Measurements from ENCODE around the gene HCLS1.
"Not testable (repeated sequence)": the region's sequence is repeated elsewhere in the genome, so short reads cannot be mapped to it uniquely, and the experiment has no call there.

The HCLS1 gene

GRCh38 chr3:121627622-121628021 lies 33.1 kb downstream of the HCLS1 start:
- no peaks in the 10 kb centered on the region for H3K36me3 ChIP-seq (ENCODE audit: insufficient read depth, low read length)
- no peak overlapping the region for H3K27ac ChIP-seq (ENCODE audit: low read depth, low read length)
- H3K79me2 ChIP-seq (ENCODE audit: control insufficient read depth, insufficient read depth, low read length, unreplicated experiment): no peaks in the 10 kb centered on the region
- H3K27me3 ChIP-seq (ENCODE audit: insufficient read depth, low read length): peaks cover under 1% of the 10 kb centered on the region; the same call in 1 of the 2 replicates
- H2AFZ ChIP-seq (ENCODE audit: low read length, unreplicated experiment): no peak overlapping the region
- H3K4me3 ChIP-seq (ENCODE audit: low read depth, low read length): no peak overlapping the region
- H3K4me1 ChIP-seq (ENCODE audit: control insufficient read depth, insufficient read depth, low read length, unreplicated experiment): no peaks in the 10 kb centered on the region

DNA sequence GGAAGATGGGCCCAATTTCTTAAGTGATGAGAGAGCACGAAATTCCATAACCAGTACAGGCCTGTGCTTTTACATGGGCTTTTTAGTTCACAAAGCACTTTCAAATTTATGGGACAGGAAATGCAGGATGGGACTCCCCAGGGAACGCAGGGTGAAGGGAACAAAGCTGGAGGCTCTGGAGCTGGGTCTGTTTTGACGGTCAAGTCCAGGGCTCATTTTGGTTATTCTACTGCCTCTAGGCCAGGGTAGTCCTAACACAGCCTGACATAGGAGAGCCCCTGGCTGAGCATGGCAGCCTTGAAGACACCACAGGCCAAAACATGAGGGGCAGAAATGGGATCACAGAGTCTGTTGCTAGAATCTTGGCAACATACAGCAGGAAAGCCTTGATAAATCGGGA lies 33.5 kb downstream of the HCLS1 start:
- Histone ChIP-seq H2AFZ (ENCODE audit: low read length, unreplicated experiment) (no peak overlapping the region), H3K79me2 (ENCODE audit: control insufficient read depth, insufficient read depth, low read length, unreplicated experiment) (no peaks in the 10 kb centered on the region), H3K36me3 (ENCODE audit: insufficient read depth, low read length) (no peaks in the 10 kb centered on the region), H3K4me1 (ENCODE audit: control insufficient read depth, insufficient read depth, low read length, unreplicated experiment) (no peaks in the 10 kb centered on the region), H3K27me3 (ENCODE audit: insufficient read depth, low read length) (peaks cover 5% of the 10 kb centered on the region; the same call in 1 of the 2 replicates), H3K4me3 (ENCODE audit: low read depth, low read length) (no peak overlapping the region), H3K27ac (ENCODE audit: low read depth, low read length) (no peak overlapping the region)

GRCh38 chr3:121626495-121626894 lies 34.2 kb downstream of the HCLS1 start:
- H3K27ac ChIP-seq (ENCODE audit: low read depth, low read length): no peak overlapping the region
- H3K36me3 ChIP-seq (ENCODE audit: insufficient read depth, low read length): no peaks in the 10 kb centered on the region
- H3K79me2 ChIP-seq (ENCODE audit: control insufficient read depth, insufficient read depth, low read length, unreplicated experiment): no peaks in the 10 kb centered on the region
- no peak overlapping the region for H2AFZ ChIP-seq (ENCODE audit: low read length, unreplicated experiment)
- H3K27me3 ChIP-seq (ENCODE audit: insufficient read depth, low read length): peaks cover 11% of the 10 kb centered on the region
- H3K4me1 ChIP-seq (ENCODE audit: control insufficient read depth, insufficient read depth, low read length, unreplicated experiment): no peaks in the 10 kb centered on the region
- H3K4me3 ChIP-seq (ENCODE audit: low read depth, low read length): no peak overlapping the region

GRCh38 chr3:121624147-121624899 lies 36.4 kb downstream of the HCLS1 start:
- Histone ChIP-seq H3K79me2 (ENCODE audit: control insufficient read depth, insufficient read depth, low read length, unreplicated experiment) (no peaks in the 10 kb centered on the region), H3K4me3 (ENCODE audit: low read depth, low read length) (no peak overlapping the region), H2AFZ (ENCODE audit: low read length, unreplicated experiment) (no peak overlapping the region), H3K27me3 (ENCODE audit: insufficient read depth, low read length) (peaks cover 19% of the 10 kb centered on the region), H3K4me1 (ENCODE audit: control insufficient read depth, insufficient read depth, low read length, unreplicated experiment) (no peaks in the 10 kb centered on the region), H3K27ac (ENCODE audit: low read depth, low read length) (no peak overlapping the region), H3K36me3 (ENCODE audit: insufficient read depth, low read length) (no peaks in the 10 kb centered on the region)

- Histone ChIP-seq H2AFZ (ENCODE audit: low read length, unreplicated experiment) (no peak overlapping the region), H3K4me1 (ENCODE audit: control insufficient read depth, insufficient read depth, low read length, unreplicated experiment) (no peaks in the 10 kb centered on the region), H3K4me3 (ENCODE audit: low read depth, low read length) (no peak overlapping the region), H3K36me3 (ENCODE audit: insufficient read depth, low read length) (no peaks in the 10 kb centered on the region), H3K27me3 (ENCODE audit: insufficient read depth, low read length) (peaks cover 22% of the 10 kb centered on the region), H3K79me2 (ENCODE audit: control insufficient read depth, insufficient read depth, low read length, unreplicated experiment) (no peaks in the 10 kb centered on the region), H3K27ac (ENCODE audit: low read depth, low read length) (no peak overlapping the region)
These were observed 39.2 kb downstream of the HCLS1 start for GRCh38 chr3:121621491-121621890.

- H3K4me3 ChIP-seq (ENCODE audit: low read depth, low read length): no peak overlapping the region
- H3K36me3 ChIP-seq (ENCODE audit: insufficient read depth, low read length): no peaks in the 10 kb centered on the region
- no peak overlapping the region for H2AFZ ChIP-seq (ENCODE audit: low read length, unreplicated experiment)
- no peaks in the 10 kb centered on the region for H3K79me2 ChIP-seq (ENCODE audit: control insufficient read depth, insufficient read depth, low read length, unreplicated experiment)
- H3K4me1 ChIP-seq (ENCODE audit: control insufficient read depth, insufficient read depth, low read length, unreplicated experiment): no peaks in the 10 kb centered on the region
- no peak overlapping the region for H3K27ac ChIP-seq (ENCODE audit: low read depth, low read length)
- H3K27me3 ChIP-seq (ENCODE audit: insufficient read depth, low read length): peaks cover 22% of the 10 kb centered on the region
These were observed 41.0 kb downstream of the HCLS1 start for GRCh38 chr3:121619691-121620090.

DNA sequence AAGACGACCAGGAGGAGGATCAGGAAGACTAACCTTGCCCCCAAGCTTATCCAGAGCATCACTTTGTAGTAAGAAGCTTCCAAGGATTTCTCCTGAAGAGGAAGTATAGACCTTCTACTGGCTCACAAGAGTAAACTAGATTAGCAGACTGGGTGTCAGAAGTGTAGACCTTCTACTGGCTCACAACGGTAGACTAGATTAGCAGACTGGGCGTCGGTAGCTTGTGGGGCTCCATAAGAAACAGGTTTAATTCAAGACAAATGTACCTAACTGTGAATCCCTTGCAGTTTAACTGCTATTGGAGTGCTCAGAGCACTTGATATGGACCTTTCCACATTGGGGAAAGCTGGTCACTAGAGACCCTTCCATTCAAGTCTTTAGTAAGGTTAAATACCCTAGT lies 54.6 kb downstream of the HCLS1 start:
- H3K36me3 ChIP-seq (ENCODE audit: insufficient read depth, low read length): no peaks in the 10 kb centered on the region
- no peaks in the 10 kb centered on the region for H3K4me1 ChIP-seq (ENCODE audit: control insufficient read depth, insufficient read depth, low read length, unreplicated experiment)
- no peak overlapping the region for H3K27ac ChIP-seq (ENCODE audit: low read depth, low read length)

DNA sequence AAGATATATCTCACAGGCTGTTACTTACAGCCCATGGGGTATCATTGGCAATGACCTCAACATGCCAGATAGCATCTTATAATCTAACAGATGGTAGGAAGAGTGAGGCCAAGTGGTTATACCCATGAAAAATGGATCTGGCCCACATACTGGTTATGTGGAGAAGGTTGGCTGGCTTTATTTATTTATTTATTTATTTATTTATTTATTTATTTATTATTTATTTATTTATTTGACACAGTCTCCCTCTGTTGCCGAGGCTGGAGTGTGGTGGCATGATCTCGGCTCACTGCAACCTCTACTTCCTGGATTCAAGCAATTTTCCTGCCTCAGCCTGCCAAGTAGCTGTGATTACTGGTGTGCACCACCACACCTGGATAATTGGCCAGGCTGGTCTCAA lies 55.9 kb downstream of the HCLS1 start:
- Histone ChIP-seq H3K27ac (ENCODE audit: low read depth, low read length) (no peak overlapping the region), H3K4me3 (ENCODE audit: low read depth, low read length) (no peak overlapping the region), H3K4me1 (ENCODE audit: control insufficient read depth, insufficient read depth, low read length, unreplicated experiment) (no peaks in the 10 kb centered on the region), H2AFZ (ENCODE audit: low read length, unreplicated experiment) (no peak overlapping the region), H3K27me3 (ENCODE audit: insufficient read depth, low read length) (0 out of 2 replicates have a peak, but pooled peaks cover 5% of the 10 kb centered on the region), H3K36me3 (ENCODE audit: insufficient read depth, low read length) (no peaks in the 10 kb centered on the region), H3K79me2 (ENCODE audit: control insufficient read depth, insufficient read depth, low read length, unreplicated experiment) (no peaks in the 10 kb centered on the region)

More for the DNA sequence above, 54.6 kb downstream of the HCLS1 start:
- no peak overlapping the region for H2AFZ ChIP-seq (ENCODE audit: low read length, unreplicated experiment)
- 0 out of 2 replicates have a peak, but pooled peaks cover 5% of the 10 kb centered on the region for H3K27me3 ChIP-seq (ENCODE audit: insufficient read depth, low read length)
- no peaks in the 10 kb centered on the region for H3K79me2 ChIP-seq (ENCODE audit: control insufficient read depth, insufficient read depth, low read length, unreplicated experiment)
- no peak overlapping the region for H3K4me3 ChIP-seq (ENCODE audit: low read depth, low read length)

DNA sequence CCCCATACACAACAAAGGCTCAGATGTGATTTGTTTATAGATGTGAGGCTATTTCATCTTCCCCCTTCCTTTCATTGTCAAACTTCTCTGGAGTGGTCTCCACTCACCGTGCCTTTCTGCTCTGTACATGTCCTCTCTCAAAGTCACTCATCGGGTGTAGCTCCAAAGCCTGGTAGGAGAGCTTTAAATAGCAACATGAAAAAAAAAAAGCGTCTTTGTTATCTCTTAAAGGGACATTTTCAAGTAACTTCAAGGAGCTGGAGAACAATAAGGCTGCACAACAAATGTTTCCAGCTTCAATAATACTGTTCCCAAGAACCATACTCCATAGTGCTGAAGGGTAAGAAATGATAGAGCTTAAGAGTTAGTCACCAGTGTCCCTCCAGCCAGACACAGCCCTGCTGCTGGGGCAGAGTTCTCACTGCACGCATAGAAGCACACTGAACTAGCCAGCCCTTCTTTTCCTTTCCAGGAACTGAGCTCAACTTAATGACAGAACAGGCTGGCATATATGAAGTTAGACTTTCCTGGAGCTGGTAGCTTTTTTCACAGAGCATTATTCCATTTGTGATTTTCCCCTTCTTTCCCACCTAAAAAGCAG lies 59.4 kb downstream of the HCLS1 start:
- H3K4me3 ChIP-seq (ENCODE audit: low read depth, low read length): no peak overlapping the region
- H3K27me3 ChIP-seq (ENCODE audit: insufficient read depth, low read length): no peaks in the 10 kb centered on the region
- no peaks in the 10 kb centered on the region for H3K4me1 ChIP-seq (ENCODE audit: control insufficient read depth, insufficient read depth, low read length, unreplicated experiment)
- no peak overlapping the region for H2AFZ ChIP-seq (ENCODE audit: low read length, unreplicated experiment)
- H3K79me2 ChIP-seq (ENCODE audit: control insufficient read depth, insufficient read depth, low read length, unreplicated experiment): no peaks in the 10 kb centered on the region
- no peak overlapping the region for H3K27ac ChIP-seq (ENCODE audit: low read depth, low read length)
- no peaks in the 10 kb centered on the region for H3K36me3 ChIP-seq (ENCODE audit: insufficient read depth, low read length)

GRCh38 chr3:121599900-121600299 lies 60.8 kb downstream of the HCLS1 start:
- not testable (repeated sequence) for H3K36me3 ChIP-seq (ENCODE audit: insufficient read depth, low read length); H3K79me2 ChIP-seq (ENCODE audit: control insufficient read depth, insufficient read depth, low read length, unreplicated experiment); H3K4me3 ChIP-seq (ENCODE audit: low read depth, low read length); H3K4me1 ChIP-seq (ENCODE audit: control insufficient read depth, insufficient read depth, low read length, unreplicated experiment); H3K27ac ChIP-seq (ENCODE audit: low read depth, low read length); H2AFZ ChIP-seq (ENCODE audit: low read length, unreplicated experiment); H3K27me3 ChIP-seq (ENCODE audit: insufficient read depth, low read length)

- Histone ChIP-seq H3K27me3 (ENCODE audit: insufficient read depth, low read length) (0 out of 2 replicates have a peak, but pooled peaks cover under 1% of the 10 kb centered on the region), H3K36me3 (ENCODE audit: insufficient read depth, low read length) (no peaks in the 10 kb centered on the region), H2AFZ (ENCODE audit: low read length, unreplicated experiment) (no peak overlapping the region), H3K27ac (ENCODE audit: low read depth, low read length) (no peak overlapping the region), H3K4me1 (ENCODE audit: control insufficient read depth, insufficient read depth, low read length, unreplicated experiment) (no peaks in the 10 kb centered on the region), H3K79me2 (ENCODE audit: control insufficient read depth, insufficient read depth, low read length, unreplicated experiment) (no peaks in the 10 kb centered on the region), H3K4me3 (ENCODE audit: low read depth, low read length) (no peak overlapping the region)
These were observed 62.1 kb downstream of the HCLS1 start for GRCh38 chr3:121598564-121598963.

Data from ACC112 (cell line).